Measurements from ENCODE around the gene SLC25A26.

GRCh38 chr3:66403323-66403990, 182.7 kb downstream of the SLC25A26 start:
- TF ChIP-seq CTCF (IDR thresholded peaks at IDR 0.05), result no peak
- TF ChIP-seq POLR2AphosphoS5 (IDR thresholded peaks at IDR 0.05), result no peak

Measured in sigmoid colon (tissue), 4 donors.